K562 (cell line): ENCODE measurements around the gene NPAS2. TPM values are rescaled to one million over a fixed set of nuclear protein-coding genes. Genes with fewer than 3 reads are reported as not detected.

Experiments
- FOSL1 ChIP-seq: fragments of 200-800 bp; sonication (Bioruptor generic); conservative IDR thresholded peaks from 2 replicates; pipeline ENCODE4 v1.6.1; 2016; ENCODE audit warnings: missing genetic modification characterization, missing compliant biosample characterization
- FOXA1 ChIP-seq: fragments of 450-650 bp; IDR thresholded peaks from 2 replicates; pipeline ENCODE4 v1.6.1; 2016; ENCODE audit warnings: mild to moderate bottlenecking, borderline replicate concordance
- HIVEP1 ChIP-seq: fragments of 250-450 bp; sonication (Bioruptor Pico); IDR thresholded peaks from 2 replicates; pipeline ENCODE4 v1.4.0; 2020; ENCODE audit warnings: mild to moderate bottlenecking
- MYBL2 ChIP-seq, 2 experiments: fragments of 450-650 bp in 1 of 2; sonication (generic) in 1 of 2; formaldehyde crosslinking in 1 of 2; IDR thresholded peaks; 2 replicates each; pipeline versions ENCODE4 v1.6.1 to v1.8.1; 2017 to 2022; ENCODE audit warnings: borderline replicate concordance in 1 of 2, inconsistent platforms in 1 of 2, low read depth in 1 of 2, mild to moderate bottlenecking in 1 of 2, missing genetic modification reagents in 1 of 2, moderate library complexity in 1 of 2
- NCOA1 ChIP-seq: fragments of 450-650 bp; IDR thresholded peaks from 2 replicates; pipeline ENCODE4 v1.6.1; 2016; ENCODE audit warnings: low read depth
- NR2C1 ChIP-seq, 2 experiments: fragments of 450-650 bp; IDR thresholded peaks; 2 replicates each; pipeline ENCODE4 v1.6.1; 2017; ENCODE audit warnings: mild to moderate bottlenecking in 2 of 2, antibody characterized with exemption in 1 of 2, inconsistent platforms in 1 of 2, missing compliant biosample characterization in 1 of 2, missing genetic modification characterization in 1 of 2
- RBM34 ChIP-seq: fragments of 200-400 bp; formaldehyde crosslinking; IDR thresholded peaks from 2 replicates; pipeline ENCODE4 v1.6.1; 2018; ENCODE audit warnings: low read length, borderline replicate concordance; ENCODE audit not compliant: insufficient read depth
- SNRNP70 ChIP-seq: fragments of 200-400 bp; formaldehyde crosslinking; optimal IDR thresholded peaks from 2 replicates; pipeline ENCODE3; 2017; ENCODE audit warnings: low read depth, low read length
- SPI1 ChIP-seq: IDR thresholded peaks from 2 replicates; pipeline ENCODE4 v1.6.1; 2011; ENCODE audit warnings: low read depth, low read length, control low read depth, borderline replicate concordance
- SRSF7 ChIP-seq: fragments of 200-400 bp; formaldehyde crosslinking; optimal IDR thresholded peaks from 2 replicates; pipeline ENCODE3; 2017; ENCODE audit warnings: mild to moderate bottlenecking, low read depth, low read length
- TFE3 ChIP-seq: fragments of 450-650 bp; formaldehyde crosslinking; IDR thresholded peaks from 2 replicates; pipeline ENCODE4 v1.4.0; 2020; ENCODE audit warnings: mild to moderate bottlenecking, mixed read lengths
- THRAP3 ChIP-seq: fragments of 450-650 bp; IDR thresholded peaks from 2 replicates; pipeline ENCODE4 v1.6.1; 2016; ENCODE audit warnings: mild to moderate bottlenecking, inconsistent platforms, borderline replicate concordance
- ZBTB40 ChIP-seq, 2 experiments: fragments of 450-650 bp in 1 of 2; sonication (generic) in 1 of 2; formaldehyde crosslinking in 1 of 2; IDR thresholded peaks; 2 replicates each; pipeline versions ENCODE4 v1.7.1 to v1.9.0; 2016 to 2022; ENCODE audit warnings: inconsistent platforms in 1 of 2, mild to moderate bottlenecking in 1 of 2, missing genetic modification reagents in 1 of 2
- ZNF174 ChIP-seq: fragments of 250-450 bp; sonication (Bioruptor Pico); IDR thresholded peaks from 2 replicates; pipeline ENCODE4 v1.4.0; 2020; ENCODE audit warnings: mild to moderate bottlenecking
- ZSCAN29 ChIP-seq: fragments of 450-650 bp; IDR thresholded peaks from 2 replicates; pipeline ENCODE4 v1.6.1; 2017
- polyA plus RNA-seq, 8 experiments: library from polyadenylated mRNA; depleted of rRNA in 4 of 8; stranded (reverse) in 5 of 8; unstranded in 3 of 8; fragments of >200 nt; fragmentation: Nextera tagmentation in 2 of 8; fragmentation: Illumina TruSeq in 1 of 8; extraction: Ambion mirVana in 2 of 8; extraction: Trizol in 1 of 8; gene quantifications; 2 replicates each; pipeline versions ENCODE4 v1.2.1 to v1.2.3, GENCODE V29; 2011 to 2014; ENCODE audit warnings: inconsistent platforms in 1 of 8, missing spikeins in 1 of 8
- total RNA-seq, 7 experiments: library from RNA; depleted of rRNA in 6 of 7; stranded (reverse); fragments of >200 nt in 6 of 7; fragmentation: Illumina TruSeq in 2 of 7; extraction: Trizol in 2 of 7; gene quantifications; 2 replicates each; pipeline versions ENCODE4 v1.2.1 to v1.2.3, GENCODE V29; 2011 to 2021; ENCODE audit warnings: low replicate concordance in 1 of 7
- TF ChIP-seq, protein P1 (sequence below): fragments of 250-450 bp; sonication (Bioruptor Pico); IDR thresholded peaks from 2 replicates; pipeline ENCODE4 v1.5.0; 2021

Gene NPAS2
- total and polyA plus RNA-seq, 9 of the 15 experiments (the other 6 are each of a cell fraction or from before 2014, with no cell fraction given) = 0.06 to 0.29 (median 0.07) TPM; not detected in 5

- TF ChIP-seq ZBTB40 (IDR thresholded peaks at IDR 0.05) (0 out of 2 replicates have a peak, but pooled peaks have one; percentile 42), ZBTB40 (CRISPR knock-in tag; IDR thresholded peaks at IDR 0.05) (no peak), NR2C1 (IDR thresholded peaks at IDR 0.05) (no peak), NR2C1 (tag; IDR thresholded peaks at IDR 0.05) (peak; percentile 73), HIVEP1 (CRISPR knock-in tag) (no peak), FOXA1 (no peak), TFE3 (CRISPR knock-in tag) (no peak), NCOA1 (no peak), SNRNP70 (no peak), SRSF7 (no peak), THRAP3 (no peak), SPI1 (no peak), ZNF174 (no peak), RBM34 (no peak), MYBL2 (IDR thresholded peaks at IDR 0.05; ENCODE audit: low read depth) (no peak), MYBL2 (CRISPR knock-in tag; IDR thresholded peaks at IDR 0.05; ENCODE audit: borderline replicate concordance) (no peak), ZSCAN29 (no peak), FOSL1 (tag) (no peak)
- TF ChIP-seq, protein P1, sequence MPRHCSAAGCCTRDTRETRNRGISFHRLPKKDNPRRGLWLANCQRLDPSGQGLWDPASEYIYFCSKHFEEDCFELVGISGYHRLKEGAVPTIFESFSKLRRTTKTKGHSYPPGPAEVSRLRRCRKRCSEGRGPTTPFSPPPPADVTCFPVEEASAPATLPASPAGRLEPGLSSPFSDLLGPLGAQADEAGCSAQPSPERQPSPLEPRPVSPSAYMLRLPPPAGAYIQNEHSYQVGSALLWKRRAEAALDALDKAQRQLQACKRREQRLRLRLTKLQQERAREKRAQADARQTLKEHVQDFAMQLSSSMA = no peak
Observed at GRCh38 chr2:101038455-101039255, 218.7 kb downstream of the NPAS2 start (continued).
